ENCODE data around the gene PAAF1.

The PAAF1 gene

GRCh38 chr11:73944901-73945300 is 68.1 kb downstream of the PAAF1 start:
- no peak for DNase-seq (ENCODE audit: low read depth)
- in situ Hi-C loops (cut with HindIII; ENCODE audit: low sequenced_read_pairs), result no loop called here
- TF ChIP-seq CTCF (IDR thresholded peaks at IDR 0.05; ENCODE audit: low read depth, low read length, missing control alignments), result no peak
- no peak overlapping the region for H3K4me3 ChIP-seq (ENCODE audit: low read depth, low read length)

- TF ChIP-seq CTCF (IDR thresholded peaks at IDR 0.05; ENCODE audit: low read depth, low read length, missing control alignments), result no peak
- in situ Hi-C loops (cut with HindIII; ENCODE audit: low sequenced_read_pairs), result no loop called here
- no peak for DNase-seq (ENCODE audit: low read depth)
- no peak overlapping the region for H3K4me3 ChIP-seq (ENCODE audit: low read depth, low read length)
Measured at GRCh38 chr11:73945396-73945795, 68.6 kb downstream of the PAAF1 start.

GRCh38 chr11:73946798-73947458 is 70.1 kb downstream of the PAAF1 start:
- in situ Hi-C loops (cut with HindIII; ENCODE audit: low sequenced_read_pairs), result no loop called here
- H3K4me3 ChIP-seq (ENCODE audit: low read depth, low read length), result no peak overlapping the region

GRCh38 chr11:73949246-73949645 is 72.4 kb downstream of the PAAF1 start:
- TF ChIP-seq CTCF (IDR thresholded peaks at IDR 0.05; ENCODE audit: low read depth, low read length, missing control alignments), result no peak
- H3K4me3 ChIP-seq (ENCODE audit: low read depth, low read length), result no peak overlapping the region
- DNase-seq (ENCODE audit: low read depth), result no peak
- in situ Hi-C loops (cut with HindIII; ENCODE audit: low sequenced_read_pairs), result no loop called here

More at GRCh38 chr11:73946798-73947458, 70.1 kb downstream of the PAAF1 start:
- no peak for DNase-seq (ENCODE audit: low read depth)
- no peak for TF ChIP-seq CTCF (IDR thresholded peaks at IDR 0.05; ENCODE audit: low read depth, low read length, missing control alignments)

- TF ChIP-seq CTCF (IDR thresholded peaks at IDR 0.05; ENCODE audit: low read depth, low read length, missing control alignments), result no peak
- no peak overlapping the region for H3K4me3 ChIP-seq (ENCODE audit: low read depth, low read length)
- in situ Hi-C loops (cut with HindIII; ENCODE audit: low sequenced_read_pairs), result no loop called here
- no peak for DNase-seq (ENCODE audit: low read depth)
Measured at GRCh38 chr11:73949912-73950311, 73.1 kb downstream of the PAAF1 start.

GRCh38 chr11:73950869-73951710 is 74.3 kb downstream of the PAAF1 start, which contains the start of gene DNAJB13:
Gene DNAJB13, plus strand, starts transcription at chr11:73951026. Its CDS starts 44 bp downstream, at chr11:73951070.
- no peak within 1 kb of the TSS for H3K4me3 ChIP-seq (ENCODE audit: low read depth, low read length)
- in situ Hi-C loops (cut with HindIII; ENCODE audit: low sequenced_read_pairs), result no loop called here
- DNase-seq (ENCODE audit: low read depth), result no peak
- no peak for TF ChIP-seq CTCF (IDR thresholded peaks at IDR 0.05; ENCODE audit: low read depth, low read length, missing control alignments)

Data from astrocyte of the cerebellum (primary cell).